HT-29 (cell line): ENCODE measurements around the gene WBP2. TPM values are rescaled to one million over a fixed set of nuclear protein-coding genes. Genes with fewer than 3 reads are reported as not detected.
A peak's percentile ranks its signal among the peaks of the same experiment; 100 is the strongest.

Experiments used
- DNase-seq: peaks from one replicate; pipeline ENCODE4 v3.0.0-alpha.2; 2015; ENCODE audit warnings: low spot score
- total RNA-seq: library from RNA; depleted of rRNA; stranded (reverse); fragments of >200 nt; shearing (Covaris generic); gene quantifications from 2 replicates; pipeline ENCODE4 v1.2.3, GENCODE V29; 2014

The WBP2 gene
- total RNA-seq, 1 experiment from 2014 or later, result 30.9 TPM

DNA sequence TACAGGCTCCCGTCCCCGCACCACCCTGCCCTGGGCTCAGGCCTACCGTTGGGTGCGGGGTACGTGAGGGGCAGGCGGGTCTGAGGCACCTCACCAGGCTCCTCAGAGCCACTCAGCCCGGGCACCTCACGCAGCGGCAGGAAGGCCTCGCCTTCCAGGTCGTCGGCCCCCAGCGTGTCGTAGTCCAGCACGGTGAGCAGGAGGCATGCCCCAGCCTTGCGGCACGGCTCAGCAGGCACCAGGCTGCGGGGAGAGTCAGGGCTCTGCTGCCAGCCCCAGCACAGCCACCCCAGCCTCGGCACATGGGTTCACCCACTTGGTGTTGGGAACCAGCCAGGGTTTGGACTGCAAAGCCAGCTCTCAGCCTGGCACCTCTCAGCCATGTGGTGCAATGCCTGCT, 26.4 kb downstream of the WBP2 start:
- DNase-seq, result no peak

DNA sequence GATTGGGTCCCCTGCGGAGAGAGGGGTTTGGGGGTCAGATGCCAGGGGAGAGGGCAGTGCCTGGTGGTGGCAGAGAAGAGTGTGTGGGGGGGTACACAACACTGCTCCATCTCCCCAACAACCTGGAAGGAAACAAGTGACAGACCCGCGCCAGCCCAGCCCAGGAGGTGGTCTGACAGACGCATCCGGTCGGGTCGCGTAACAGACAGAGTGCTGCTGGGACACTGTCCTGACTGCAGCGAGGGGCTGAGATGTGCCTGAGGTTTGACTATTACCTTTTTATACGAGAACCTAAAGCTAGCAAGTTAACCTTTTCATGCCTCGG, 27.1 kb downstream of the WBP2 start:
- DNase-seq, result no peak

DNA sequence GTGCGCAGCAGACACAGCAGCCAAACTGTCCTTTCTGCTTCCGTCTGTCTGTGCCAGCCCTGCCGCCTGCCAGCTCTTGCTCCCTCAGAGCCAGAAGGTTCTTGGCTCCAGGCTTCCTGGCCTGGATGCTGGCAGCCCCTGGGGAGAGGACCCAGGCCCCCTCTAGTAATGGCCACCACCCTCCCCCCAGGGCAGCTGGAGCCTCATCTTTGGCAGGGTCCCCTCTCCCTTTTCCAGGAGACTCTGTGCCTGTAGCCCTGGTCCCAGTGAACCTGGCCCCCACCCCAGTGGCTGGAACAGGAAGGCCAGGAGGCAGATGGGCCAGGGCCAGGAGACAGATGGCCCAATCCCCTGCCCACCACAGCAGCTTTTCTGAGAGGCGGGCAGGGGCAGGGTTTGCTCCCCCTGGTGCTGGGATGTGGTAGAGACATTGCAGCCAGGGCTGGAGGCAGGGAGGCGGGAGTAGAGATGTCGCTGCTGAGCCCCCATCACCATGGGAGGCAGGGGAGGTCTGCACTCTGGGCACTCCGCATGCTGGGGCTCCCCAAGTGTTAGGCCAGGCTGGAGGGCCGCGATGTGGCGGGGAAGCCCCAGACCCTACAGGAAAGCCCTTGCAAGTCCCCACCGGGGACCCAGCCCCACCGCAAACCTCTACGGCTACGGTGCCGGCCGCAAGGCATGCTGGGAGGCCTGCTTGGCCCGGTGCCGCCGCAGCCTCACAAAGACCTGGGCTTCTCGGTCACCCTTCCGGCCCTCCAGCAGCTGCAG, 27.6 kb downstream of the WBP2 start:
- no peak for DNase-seq

DNA sequence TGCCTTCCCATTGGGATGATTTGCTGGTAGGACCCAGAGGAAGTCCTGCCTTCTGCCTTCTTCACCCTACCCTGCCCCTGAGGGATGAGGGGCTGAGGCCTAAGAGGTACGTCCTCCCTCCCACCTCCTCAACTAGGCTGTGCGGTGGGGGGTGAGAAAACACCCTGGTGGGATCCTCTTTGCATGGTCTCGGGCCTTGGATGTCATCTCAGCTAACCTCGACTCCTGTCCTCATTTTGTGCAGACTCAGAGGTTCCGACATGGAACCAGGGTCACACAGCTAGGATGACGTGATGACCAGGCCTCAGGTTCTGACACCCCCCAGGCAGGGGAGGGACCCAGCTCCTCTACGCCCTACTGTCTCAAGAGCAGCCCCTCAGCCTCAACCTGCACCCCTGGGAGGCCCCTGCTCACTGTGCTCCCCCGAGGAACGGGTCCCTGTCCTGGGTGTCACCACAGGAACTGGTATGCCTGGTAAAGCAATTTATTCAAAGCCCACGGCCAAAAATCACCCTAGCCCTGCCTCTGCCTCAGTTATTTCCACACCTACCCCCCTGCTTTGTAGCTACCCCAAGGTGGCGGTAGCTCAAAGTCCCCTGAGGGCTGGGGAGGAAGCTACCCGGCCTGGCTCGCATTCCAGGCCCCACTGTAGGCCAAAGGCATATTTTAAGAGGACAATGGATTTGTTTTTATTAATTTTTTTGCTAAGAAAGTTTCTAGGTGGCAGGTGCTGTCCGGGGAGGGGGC, 28.4 kb downstream of the WBP2 start:
- no peak for DNase-seq

DNA sequence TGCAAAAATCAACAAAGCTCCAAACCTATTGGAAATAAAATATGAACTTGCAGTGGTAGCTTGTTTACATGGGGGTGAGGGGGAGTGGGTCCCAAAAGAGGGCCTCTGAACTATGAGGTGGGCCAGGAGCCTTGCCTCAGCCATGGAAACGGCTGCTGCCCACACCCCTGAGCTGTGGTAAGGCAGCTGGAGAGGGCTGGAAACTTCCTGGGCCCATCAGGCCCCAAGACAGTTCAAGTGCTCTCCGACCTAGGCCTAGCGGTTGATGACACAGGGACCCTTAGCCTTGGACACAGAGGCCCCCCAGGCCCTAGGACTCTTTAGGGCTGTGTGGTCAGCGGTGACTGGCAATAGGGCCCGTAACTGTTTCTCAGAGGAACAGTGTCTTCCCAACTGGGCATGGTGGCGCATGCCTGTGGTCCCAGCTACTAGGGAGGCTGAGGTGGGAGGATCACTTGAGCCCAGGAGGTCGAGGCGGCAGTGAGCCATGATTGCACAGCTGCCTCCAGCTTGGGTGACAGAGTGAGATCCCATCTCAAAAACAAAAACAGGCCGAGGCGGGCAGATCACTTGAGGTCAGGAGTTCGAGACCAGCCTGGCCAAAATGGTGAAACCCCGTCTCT, 29.3 kb downstream of the WBP2 start:
- no peak for DNase-seq

DNA sequence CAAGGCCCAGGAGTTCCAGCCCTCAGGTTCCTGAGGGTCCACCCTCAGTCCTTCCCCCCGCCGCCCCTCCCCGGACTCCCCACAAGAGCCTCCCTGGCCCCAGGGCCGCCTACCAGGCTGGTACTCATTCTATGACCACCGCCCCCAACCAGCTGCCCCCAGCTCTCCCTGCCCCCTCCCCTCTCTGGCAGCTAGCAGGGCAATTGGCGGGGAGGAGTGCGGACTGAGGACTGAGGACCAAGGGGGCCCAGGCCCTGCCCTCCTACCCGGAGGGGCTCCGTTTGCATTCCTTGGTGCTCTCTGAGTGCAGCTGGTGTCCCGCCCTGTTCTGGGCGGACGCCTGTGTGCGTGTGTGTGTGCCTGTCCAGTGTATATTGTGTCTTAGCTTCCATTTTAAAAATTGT, 30.0 kb downstream of the WBP2 start:
- no peak for DNase-seq

DNA sequence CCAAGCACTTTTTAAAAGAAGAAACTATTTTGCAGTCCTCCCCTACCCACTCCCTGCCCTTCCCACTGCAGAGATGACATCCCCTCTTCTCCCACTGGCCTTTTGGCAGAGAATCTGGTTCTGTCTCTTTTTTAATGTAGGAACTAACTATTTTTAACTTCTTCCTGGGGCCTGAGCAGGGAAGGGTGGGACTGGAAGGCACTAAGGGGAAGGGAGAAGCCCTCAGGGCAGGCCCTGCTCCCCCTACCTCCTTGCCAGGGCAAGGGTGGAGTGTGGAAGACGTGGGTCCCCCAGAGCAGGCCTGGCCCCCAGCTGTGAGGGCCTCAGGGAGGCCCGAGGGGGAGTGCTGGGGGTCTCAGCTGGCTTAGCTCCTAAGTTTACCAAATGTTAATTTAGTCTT, 30.5 kb downstream of the WBP2 start:
- DNase-seq, result no peak

DNA sequence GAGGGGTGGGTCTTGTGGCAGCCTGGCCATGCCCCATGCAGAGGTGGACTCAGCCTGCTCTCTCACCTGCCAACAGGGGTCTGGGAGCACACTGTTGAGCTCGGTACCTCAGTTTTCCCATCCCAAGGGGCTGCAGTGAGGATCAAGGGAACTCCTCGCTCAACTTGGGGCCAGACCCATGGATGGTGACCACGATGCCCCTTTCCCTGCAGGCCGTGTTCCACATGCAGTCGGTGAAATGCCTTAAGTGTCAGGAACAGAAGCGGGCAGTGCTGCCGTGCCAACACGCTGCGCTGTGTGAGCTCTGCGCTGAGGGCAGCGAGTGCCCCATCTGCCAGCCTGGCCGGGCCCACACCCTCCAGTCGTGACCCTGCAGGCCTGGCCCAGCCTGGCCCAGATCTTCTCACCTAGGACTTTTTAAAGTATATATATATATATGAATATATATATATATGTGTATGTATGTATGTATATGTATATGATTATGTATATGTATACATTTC, 31.0 kb downstream of the WBP2 start:
- DNase-seq, result no peak

DNA sequence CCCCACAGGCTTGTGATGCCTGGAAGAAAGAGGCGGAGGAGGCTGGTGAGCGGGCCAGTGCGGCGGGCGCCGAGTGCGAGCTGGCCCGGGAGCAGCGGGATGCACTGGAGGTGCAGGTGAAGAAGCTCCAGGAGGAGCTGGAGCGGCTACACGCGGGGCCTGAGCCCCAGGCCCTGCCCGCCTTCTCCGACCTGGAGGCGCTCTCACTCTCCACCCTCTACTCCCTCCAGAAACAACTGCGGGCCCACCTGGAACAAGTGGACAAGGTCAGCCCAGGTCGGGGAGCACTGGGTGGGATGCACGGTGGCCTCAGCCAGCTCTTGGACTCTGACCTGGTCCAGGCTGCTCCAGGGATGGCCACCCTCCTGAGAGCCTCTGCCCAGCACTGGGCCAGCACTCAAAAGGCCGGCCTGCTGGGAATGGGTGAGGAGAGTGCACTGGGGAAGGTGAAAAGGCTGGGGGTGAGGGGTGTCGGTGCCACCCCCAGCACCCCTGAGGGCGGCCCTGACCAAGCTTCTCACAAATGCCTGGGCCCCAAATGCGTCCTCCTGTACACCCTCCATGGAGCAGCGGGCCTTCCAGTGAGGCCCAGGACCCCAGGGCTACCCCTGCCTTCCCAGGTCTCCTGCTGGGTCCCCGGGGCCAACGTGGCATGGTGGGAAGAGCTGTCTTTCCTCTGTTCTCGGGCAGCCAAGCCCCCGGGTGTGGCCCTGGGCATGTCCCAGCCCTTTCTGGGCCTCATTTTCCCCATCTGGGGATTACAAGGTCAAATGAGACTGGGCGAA, 31.7 kb downstream of the WBP2 start:
- DNase-seq, result no peak

DNA sequence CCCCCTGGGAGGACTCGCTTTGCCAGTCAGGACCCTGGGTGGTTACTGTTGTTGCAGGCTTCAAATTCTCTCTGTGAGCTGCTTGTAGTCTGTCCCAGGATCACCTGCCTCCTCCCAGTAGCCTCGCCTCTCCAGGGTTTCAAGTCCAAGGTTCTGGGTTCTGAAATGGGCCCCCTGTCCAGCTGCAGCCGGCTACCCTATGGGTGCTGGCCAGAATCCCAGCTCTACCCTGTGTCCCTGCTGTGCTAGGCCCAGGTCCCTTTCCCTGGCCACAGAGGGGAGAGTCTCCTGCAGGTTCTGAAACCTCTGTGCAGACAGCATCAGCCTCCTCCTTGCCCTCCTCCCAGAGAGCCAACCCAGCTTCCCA, 32.4 kb downstream of the WBP2 start:
- DNase-seq, result no peak

DNA sequence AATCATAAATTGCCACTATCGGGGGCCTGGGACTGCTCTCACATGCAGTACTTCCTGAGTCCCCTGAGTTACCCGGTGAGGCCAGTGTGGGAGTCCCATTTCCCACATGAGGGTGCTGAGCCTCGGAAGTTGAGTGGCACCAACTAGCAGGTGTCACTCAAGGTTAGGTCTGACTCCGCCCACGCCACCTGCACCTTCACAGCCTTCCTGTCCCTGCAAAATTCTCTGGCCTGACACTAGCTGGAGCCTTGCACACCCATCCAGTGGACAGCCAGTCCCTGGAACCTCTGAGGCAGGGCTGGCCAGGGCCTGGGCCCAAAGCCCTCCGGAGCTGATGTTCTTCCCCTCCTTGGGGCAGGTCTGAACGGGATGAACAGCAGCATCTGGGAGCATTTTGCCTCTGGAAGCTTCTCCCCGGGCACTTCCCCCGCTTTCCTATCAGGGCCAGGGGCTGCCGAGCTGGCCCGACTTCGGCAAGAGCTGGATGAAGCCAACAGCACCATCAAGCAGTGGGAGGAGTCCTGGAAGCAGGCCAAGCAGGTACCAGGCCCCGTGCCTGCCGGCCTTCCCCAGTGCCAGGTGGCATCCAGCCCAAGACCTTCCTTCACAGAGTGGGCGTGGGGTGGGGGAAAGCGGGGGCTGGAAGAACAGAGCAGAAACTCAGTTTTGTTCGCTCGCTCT, 32.9 kb downstream of the WBP2 start:
- peak; percentile 68 for DNase-seq

DNA sequence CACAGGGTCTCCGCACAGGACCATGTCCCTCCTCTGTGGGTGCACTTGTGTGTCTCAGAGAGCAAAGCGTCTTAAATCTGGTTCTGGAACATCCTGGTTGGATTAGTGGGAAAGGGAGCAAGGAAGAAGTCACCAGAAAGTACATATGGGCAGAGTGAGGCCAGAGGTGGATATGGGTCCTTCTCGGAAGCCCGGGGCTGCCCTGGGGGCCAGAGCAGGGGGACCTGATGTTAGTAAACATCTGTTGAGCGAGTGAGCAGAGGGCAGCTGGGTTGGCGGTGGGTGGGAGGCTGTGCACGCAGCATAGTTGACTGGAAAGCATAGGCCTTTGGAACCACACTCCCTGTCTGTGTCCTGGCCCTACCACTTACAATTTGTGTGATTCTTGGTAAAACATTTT, 33.6 kb downstream of the WBP2 start:
- no peak for DNase-seq

DNA sequence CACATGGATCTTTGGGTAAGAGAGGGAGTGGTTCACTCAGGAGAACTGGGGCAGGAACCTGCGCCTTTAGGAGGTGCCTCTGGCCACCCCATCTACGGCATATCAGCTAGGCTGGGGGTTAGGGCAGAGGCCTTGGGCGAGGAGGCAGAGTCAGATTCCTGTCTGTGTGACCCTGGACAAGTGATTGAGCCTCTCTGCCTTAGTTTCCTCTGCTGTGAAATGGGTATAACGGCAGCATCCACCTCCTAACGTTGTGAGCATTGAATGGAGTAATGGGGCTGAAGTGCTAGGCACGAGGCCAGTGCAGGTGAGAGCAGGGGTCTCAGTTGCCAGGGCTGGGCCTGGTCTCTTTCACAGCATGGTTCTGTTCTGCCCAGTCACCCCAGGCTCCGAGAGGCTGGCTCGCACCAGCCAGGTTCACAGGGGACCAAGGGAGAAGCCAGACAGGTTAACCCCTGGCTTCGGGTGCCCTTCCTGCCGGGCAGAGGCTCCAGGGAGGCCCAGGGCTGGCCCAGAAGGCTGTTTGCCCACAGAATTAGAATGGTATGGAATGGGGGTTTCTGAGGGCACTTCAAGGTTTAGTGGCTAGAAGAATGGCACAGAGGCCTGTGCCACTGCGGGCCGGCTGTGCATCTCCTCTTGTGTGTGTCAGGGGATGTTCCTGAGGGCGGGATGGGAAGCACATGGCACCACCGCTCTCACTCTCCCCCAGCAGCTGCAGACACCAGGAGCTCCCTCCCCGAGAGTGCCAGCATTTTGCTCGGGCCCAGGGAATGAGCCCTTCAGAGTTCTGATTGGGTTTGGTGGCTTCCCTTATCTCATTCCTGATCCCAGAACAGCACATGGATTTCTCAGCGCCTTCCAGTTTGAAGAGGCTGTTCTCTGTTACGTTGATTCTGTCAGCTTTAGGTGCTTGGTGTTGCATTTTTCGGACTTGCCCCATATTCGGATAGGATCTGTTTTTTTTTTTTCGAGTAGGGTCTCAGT, 34.7 kb downstream of the WBP2 start:
- no peak for DNase-seq

DNA sequence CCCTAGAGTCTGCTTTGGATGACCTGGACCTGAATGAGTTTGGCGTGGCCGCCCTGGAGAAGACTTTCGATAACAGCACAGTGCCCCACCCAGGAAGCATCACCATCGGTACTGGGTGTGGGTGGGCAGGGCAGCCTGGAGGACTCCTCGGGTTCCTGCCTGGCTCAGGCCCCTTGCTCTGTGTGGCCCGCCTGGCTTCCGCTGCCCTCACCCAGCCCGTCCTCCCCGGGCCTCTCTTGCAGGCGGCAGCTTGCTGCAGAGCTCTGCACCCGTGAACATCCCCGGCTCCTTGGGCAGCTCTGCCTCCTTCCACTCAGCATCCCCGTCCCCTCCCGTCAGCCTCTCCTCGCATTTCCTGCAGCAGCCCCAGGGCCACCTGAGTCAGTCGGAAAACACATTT, 35.5 kb downstream of the WBP2 start:
- no peak for DNase-seq

DNA sequence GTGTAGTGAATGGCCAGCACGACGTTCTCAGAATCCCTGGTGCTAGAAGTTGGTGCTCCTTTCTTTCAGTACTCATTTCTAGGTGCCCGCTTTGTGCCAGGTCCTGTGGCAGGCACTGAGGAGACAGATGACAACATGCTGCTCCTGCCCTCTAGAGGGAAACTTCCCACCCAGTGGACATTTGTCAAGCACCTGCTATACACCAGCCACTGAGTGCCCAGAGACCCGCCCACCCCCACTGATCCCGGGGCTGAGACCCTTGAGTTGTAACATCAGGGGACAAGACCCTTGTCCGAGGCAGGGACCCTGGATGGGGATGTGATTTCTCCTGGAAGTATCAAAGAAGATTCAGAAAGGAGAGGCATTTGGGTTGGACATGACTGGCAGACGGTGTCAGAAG, 36.0 kb downstream of the WBP2 start:
- DNase-seq, result no peak

DNA sequence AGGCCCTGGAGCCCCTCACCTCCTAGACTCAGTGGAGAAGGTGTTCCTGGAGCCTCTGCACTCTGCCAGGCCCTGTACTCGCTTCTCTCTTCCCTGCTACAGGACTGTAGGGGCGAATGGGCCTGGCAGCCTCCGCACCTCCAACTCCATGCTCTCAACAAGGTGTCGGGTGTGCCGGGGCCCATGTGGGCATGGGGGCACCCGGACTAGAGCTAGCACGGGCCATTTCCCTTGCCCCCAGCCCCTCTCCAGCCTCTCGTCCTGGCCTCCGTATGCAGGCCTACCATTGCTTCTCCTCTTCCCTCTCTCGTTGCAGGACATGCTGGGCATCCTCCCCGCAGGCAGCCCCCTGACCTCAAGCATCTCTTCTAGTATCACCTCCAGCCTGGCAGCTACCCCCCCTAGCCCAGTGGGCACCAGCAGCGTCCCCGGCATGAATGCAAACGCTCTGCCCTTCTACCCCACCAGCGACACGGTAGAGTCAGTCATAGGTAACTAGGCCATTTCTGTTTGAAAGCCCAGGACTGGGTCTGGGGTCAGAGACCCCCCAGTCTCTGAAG, 36.7 kb downstream of the WBP2 start:
- DNase-seq, result no peak

DNA sequence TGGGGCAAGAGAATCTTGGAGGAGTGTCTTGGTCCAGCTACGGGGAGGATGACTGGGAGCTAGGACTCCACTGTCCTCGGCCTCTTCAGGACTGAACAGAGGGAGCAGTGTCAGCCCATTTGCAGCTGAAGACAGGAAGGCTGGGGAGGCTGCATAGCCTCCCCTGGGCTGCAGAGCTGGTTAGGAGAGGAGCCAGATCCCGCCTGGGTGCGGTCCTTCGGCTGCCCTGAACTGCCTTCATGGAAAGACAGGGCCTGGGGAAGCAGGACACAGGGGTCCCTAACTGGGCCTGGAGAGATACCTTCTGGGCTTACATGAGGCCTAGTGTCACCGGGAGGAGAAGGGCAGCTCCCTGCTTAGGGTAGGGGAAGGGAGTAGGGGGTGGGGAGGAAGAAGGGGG, 37.6 kb downstream of the WBP2 start:
- DNase-seq, result no peak

DNA sequence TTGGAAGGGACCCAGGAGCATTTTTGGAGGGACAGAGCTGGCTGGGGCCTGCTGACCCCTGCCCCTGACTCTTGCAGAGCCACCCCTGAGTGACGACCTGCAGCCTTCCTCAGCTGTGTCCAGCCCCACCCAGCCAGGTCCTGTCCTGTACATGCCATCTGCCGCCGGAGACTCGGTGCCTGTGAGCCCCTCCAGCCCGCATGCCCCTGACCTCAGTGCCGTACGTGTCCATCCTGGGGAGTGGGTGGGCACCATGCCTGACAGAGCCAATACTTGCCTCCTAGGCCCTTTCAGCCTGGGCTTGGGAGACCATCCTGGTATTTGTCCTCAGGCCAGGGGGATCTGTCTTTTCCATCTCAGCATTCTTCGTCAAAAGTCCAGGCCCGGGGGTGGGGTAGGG, 38.4 kb downstream of the WBP2 start:
- DNase-seq, result no peak

DNA sequence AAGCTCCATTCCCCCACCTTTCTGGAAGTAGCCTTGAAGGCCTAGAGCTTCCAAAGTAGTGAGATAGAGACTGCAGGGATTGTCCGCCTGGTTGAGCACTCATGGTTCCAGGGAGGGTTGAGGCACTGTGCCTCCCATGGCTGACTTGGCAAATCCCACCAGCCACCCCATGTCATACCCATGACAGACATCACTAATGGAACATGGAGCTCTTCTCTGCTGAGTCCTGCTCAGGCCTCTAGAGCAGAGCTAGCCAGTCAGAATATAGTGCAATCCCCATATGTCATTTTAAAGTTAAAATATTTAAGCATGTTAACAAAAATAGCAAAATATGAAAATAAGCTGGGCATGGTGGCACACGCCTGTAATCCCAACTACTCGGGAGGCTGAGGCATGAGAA, 39.7 kb downstream of the WBP2 start:
- no peak for DNase-seq

DNA sequence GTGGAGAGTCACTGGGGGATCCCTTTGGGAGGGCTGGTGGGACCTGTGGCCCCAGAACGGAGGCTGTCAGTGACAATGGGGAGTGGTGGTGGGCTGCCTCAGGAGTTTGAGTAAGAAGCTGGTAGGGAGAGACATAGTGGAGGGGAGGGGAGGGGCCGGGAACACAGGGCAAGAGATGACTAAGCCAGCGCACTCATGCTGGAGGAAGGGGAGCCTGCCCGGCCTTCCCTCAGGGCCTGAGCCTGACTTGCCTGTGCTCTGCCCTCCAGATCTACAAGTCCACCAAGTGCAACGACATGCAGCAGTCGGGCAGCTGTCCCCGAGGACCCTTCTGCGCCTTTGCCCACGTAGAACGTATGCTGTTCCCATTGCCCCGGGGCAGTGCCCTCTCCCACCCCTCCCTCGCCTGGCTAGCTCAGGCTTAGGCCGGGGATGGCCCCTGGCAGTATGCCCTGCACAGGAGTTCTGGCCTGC, 40.2 kb downstream of the WBP2 start:
- no peak for DNase-seq
